Hepatocyte (in vitro differentiated cells): ENCODE results near the gene WNT7A.

Experiments
- EZH2 ChIP-seq: fragments of 200-600 bp; sonication (generic); IDR thresholded peaks from 2 replicates; pipeline ENCODE4 v1.6.1; 2016; ENCODE audit warnings: antibody characterized with exemption, mild to moderate bottlenecking, borderline replicate concordance
- EZH2phosphoT487 ChIP-seq: fragments of 200-600 bp; sonication (generic); IDR thresholded peaks from one replicate; pipeline ENCODE4 v1.6.1; 2018; ENCODE audit warnings: antibody characterized with exemption, mild to moderate bottlenecking, low read depth, moderate library complexity; ENCODE audit not compliant: unreplicated experiment, severe bottlenecking
- TF ChIP-seq, protein P1 (sequence below): fragments of 200-600 bp; sonication (generic); IDR thresholded peaks from 2 replicates; pipeline ENCODE4 v1.5.1; 2016; ENCODE audit warnings: antibody characterized with exemption, mild to moderate bottlenecking; ENCODE audit not compliant: poor library complexity

DNA sequence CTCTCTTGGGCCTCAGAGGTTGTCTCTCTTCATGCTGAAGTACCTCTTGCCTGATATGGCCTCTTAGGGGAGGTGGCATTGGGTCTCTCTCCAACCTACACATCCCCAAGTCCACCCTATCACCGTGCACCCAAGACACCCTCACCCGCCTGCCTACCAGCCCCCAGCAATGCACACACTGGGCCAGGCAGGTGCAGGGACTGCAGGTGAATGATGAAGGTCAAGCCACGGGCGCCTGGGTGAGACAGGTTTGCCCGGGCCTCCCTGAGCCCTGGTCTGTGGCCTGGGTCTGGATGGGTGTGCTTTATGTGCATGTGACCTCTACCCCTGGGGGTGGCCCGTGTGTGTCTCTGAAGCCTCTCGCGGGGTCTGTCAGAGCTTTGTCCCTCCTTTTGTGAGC, 68.3 kb downstream of the WNT7A start:
- TF ChIP-seq, protein P1, sequence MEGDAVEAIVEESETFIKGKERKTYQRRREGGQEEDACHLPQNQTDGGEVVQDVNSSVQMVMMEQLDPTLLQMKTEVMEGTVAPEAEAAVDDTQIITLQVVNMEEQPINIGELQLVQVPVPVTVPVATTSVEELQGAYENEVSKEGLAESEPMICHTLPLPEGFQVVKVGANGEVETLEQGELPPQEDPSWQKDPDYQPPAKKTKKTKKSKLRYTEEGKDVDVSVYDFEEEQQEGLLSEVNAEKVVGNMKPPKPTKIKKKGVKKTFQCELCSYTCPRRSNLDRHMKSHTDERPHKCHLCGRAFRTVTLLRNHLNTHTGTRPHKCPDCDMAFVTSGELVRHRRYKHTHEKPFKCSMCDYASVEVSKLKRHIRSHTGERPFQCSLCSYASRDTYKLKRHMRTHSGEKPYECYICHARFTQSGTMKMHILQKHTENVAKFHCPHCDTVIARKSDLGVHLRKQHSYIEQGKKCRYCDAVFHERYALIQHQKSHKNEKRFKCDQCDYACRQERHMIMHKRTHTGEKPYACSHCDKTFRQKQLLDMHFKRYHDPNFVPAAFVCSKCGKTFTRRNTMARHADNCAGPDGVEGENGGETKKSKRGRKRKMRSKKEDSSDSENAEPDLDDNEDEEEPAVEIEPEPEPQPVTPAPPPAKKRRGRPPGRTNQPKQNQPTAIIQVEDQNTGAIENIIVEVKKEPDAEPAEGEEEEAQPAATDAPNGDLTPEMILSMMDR: no peak
- no peak for TF ChIP-seq EZH2
- no peak for TF ChIP-seq EZH2phosphoT487
